Keratinocyte (primary cell): Measurements from ENCODE around the gene MEF2B. TPM values are rescaled to one million over a fixed set of nuclear protein-coding genes. Genes with fewer than 3 reads are reported as not detected.

Experiments
- DNase-seq: peaks from one replicate; pipeline ENCODE4 v3.0.0-alpha.2; 2011; ENCODE audit warnings: low read depth, missing footprints, low spot score
- FAIRE-seq: peaks from 2 replicates; lab custom pipeline; 2011; peaks lifted over from hg19 to GRCh38; lab: Jason Lieb, UNC
- H2AFZ ChIP-seq: 2 replicates; pipeline ENCODE4 v1.6.0; 2012; ENCODE audit warnings: low read length, control low read depth, inconsistent platforms; ENCODE audit not compliant: control insufficient read depth
- H3K27ac ChIP-seq: 2 replicates; pipeline ENCODE4 v1.5.1; 2011; ENCODE audit warnings: low read length; ENCODE audit not compliant: control insufficient read depth, insufficient read depth
- H3K27me3 ChIP-seq: 3 replicates; pipeline ENCODE4 v1.6.0; 2011; ENCODE audit warnings: low read length; ENCODE audit not compliant: control insufficient read depth, insufficient read depth; ENCODE audit errors: extremely low read depth
- H3K36me3 ChIP-seq, 2 experiments: 2 replicates in 1 of 2; 3 replicates in 1 of 2; pipeline ENCODE4 v1.5.1; 2011; ENCODE audit warnings: low read length in 2 of 2, mild to moderate bottlenecking in 1 of 2; ENCODE audit not compliant: control insufficient read depth in 2 of 2, insufficient read depth in 2 of 2; ENCODE audit errors: extremely low read depth in 1 of 2
- H3K4me1 ChIP-seq: 3 replicates; pipeline ENCODE4 v1.5.1; 2011; ENCODE audit warnings: low read length; ENCODE audit not compliant: control insufficient read depth, insufficient read depth; ENCODE audit errors: extremely low read depth
- H3K4me2 ChIP-seq: 3 replicates; pipeline ENCODE4 v1.6.0; 2011; ENCODE audit warnings: low read depth, low read length; ENCODE audit not compliant: control insufficient read depth, insufficient read depth; ENCODE audit errors: extremely low read depth
- H3K4me3 ChIP-seq, 3 experiments: fragments of 200-600 bp in 1 of 3; sonication (generic) in 1 of 3; 2 replicates in 2 of 3; 3 replicates in 1 of 3; pipeline ENCODE4 v1.5.1; 2011 to 2016; ENCODE audit warnings: low read length in 3 of 3, mild to moderate bottlenecking in 3 of 3, control low read depth in 2 of 3, inconsistent platforms in 1 of 3, low read depth in 1 of 3, mixed read lengths in 1 of 3, mixed run types in 1 of 3, moderate library complexity in 1 of 3; ENCODE audit not compliant: control insufficient read depth in 2 of 3, insufficient read depth in 2 of 3; ENCODE audit errors: extremely low read depth in 1 of 3
- H3K79me2 ChIP-seq: 2 replicates; pipeline ENCODE4 v1.6.0; 2012; ENCODE audit warnings: low read length; ENCODE audit not compliant: control insufficient read depth, insufficient read depth
- H3K9ac ChIP-seq: 3 replicates; pipeline ENCODE4 v1.6.0; 2011; ENCODE audit warnings: low read length; ENCODE audit not compliant: control insufficient read depth, insufficient read depth; ENCODE audit errors: extremely low read depth
- H3K9me1 ChIP-seq: 3 replicates; pipeline ENCODE4 v1.6.0; 2011; ENCODE audit warnings: low read length; ENCODE audit not compliant: control insufficient read depth, insufficient read depth; ENCODE audit errors: extremely low read depth
- H3K9me3 ChIP-seq: 2 replicates; pipeline ENCODE4 v1.5.1; 2012; ENCODE audit warnings: low read depth, low read length; ENCODE audit not compliant: control insufficient read depth
- H4K20me1 ChIP-seq: 3 replicates; pipeline ENCODE4 v1.6.0; 2011; ENCODE audit warnings: low read length; ENCODE audit not compliant: control insufficient read depth, insufficient read depth; ENCODE audit errors: extremely low read depth
- CTCF ChIP-seq, 3 experiments: IDR thresholded peaks in 1 of 3; conservative IDR thresholded peaks in 1 of 3; optimal IDR thresholded peaks in 1 of 3; 2 replicates in 2 of 3; 3 replicates in 1 of 3; pipeline versions ENCODE3 to v1.5.1; 2011; ENCODE audit warnings: low read length in 3 of 3, mild to moderate bottlenecking in 3 of 3, moderate library complexity in 2 of 3, control low read depth in 1 of 3, inconsistent platforms in 1 of 3; ENCODE audit not compliant: insufficient read depth in 2 of 3; ENCODE audit errors: extremely low read depth in 1 of 3
- EZH2 ChIP-seq: IDR thresholded peaks from one replicate; pipeline ENCODE4 v1.6.1; 2012; ENCODE audit warnings: inconsistent platforms, mild to moderate bottlenecking, low read length, moderate library complexity
- dilution Hi-C: fragments of 300-500 bp; cut with MboI; formaldehyde crosslinking; loops from one replicate; pipeline ENCODE4 v1.7.0; 2020; ENCODE audit warnings: low sequenced_read_pairs; ENCODE audit not compliant: extremely low pct_ligation_motif_present
- polyA plus RNA-seq, 5 experiments: library from polyadenylated mRNA; depleted of rRNA in 3 of 5; stranded (reverse) in 3 of 5; stranded (forward) in 1 of 5; unstranded in 1 of 5; fragments of >200 nt; gene quantifications; 1 replicate in 1 of 5; 2 replicates in 3 of 5; 3 replicates in 1 of 5; pipeline versions ENCODE4 v1.2.1 to v1.2.3, GENCODE V29; 2011 to 2012; ENCODE audit warnings: missing spikeins in 2 of 5, low read depth in 1 of 5, low replicate concordance in 1 of 5

MEF2B gene
- polyA plus RNA-seq, 1 donor (not counting 4 experiments of a cell fraction or from before 2014, with no cell fraction given): 0.05 TPM

DNA sequence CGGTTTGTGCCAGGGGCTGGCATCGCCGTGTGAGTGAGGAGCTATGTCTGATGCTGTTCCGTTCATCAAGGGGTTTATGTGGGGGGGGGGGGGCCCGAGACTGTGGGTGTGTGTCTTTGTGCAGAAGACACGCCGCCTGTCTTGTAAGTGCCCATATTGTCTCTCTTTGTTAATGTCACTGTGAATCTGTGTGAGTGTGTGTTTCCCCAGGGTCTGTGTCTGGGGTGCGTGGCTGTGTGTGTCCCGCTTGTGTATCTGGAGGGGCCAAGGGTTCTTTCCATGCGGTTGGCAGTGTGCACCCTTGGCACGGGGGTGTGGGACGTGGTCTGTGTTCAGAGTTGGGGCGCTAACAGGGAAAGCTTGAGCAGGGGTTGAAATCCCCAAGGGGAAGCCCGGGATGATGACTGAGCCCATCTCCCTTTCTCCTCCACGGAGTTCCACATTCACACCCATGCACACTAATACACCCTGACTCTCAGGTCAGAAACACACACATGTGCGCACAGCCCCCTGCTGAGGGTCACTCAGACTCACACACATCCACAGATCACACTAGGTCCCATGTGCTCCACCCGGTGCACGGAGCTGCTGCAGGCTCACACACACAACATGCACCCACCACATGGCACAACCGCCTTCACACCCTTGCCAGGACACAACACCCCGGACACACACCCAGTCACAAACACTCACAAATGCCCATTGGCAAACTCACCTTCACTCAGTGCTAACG is 43.5 kb upstream of the MEF2B start:
- Histone ChIP-seq H3K27ac (no peak overlapping the region), H3K27me3 (peaks cover 33% of the 10 kb centered on the region), H3K9ac (no peak overlapping the region), H3K4me1 (no peaks in the 10 kb centered on the region), H4K20me1 (no peaks in the 10 kb centered on the region), H3K36me3 (no peaks in the 10 kb centered on the region), H3K9me3 (no peaks in the 10 kb centered on the region), H3K79me2 (no peaks in the 10 kb centered on the region), H3K9me1 (no peaks in the 10 kb centered on the region), H3K4me2 (no peak overlapping the region), H2AFZ (no peak overlapping the region), H3K4me3 (no peak overlapping the region)
- no peak for TF ChIP-seq EZH2
- FAIRE-seq (no peak), DNase-seq (no peak)
- dilution Hi-C loops: no loop called here

GRCh38 chr19:19212916-19213315 is 42.9 kb upstream of the MEF2B start:
- no peak for FAIRE-seq
- no peak for TF ChIP-seq CTCF (optimal IDR thresholded peaks at IDR 0.05 in 1 of 3, IDR thresholded peaks at IDR 0.05 in 1 of 3, conservative IDR thresholded peaks at IDR 0.05 in 1 of 3; ENCODE audit: extremely low read depth in 1 of 3, insufficient read depth in 2 of 3, low read length in 3 of 3)
- TF ChIP-seq EZH2: no peak

More at GRCh38 chr19:19212916-19213315, 42.9 kb upstream of the MEF2B start:
- Histone ChIP-seq H3K9me1 (no peaks in the 10 kb centered on the region), H4K20me1 (no peaks in the 10 kb centered on the region), H3K9ac (no peak overlapping the region), H3K4me2 (no peak overlapping the region), H3K36me3 (no peaks in the 10 kb centered on the region), H2AFZ (no peak overlapping the region), H3K4me1 (no peaks in the 10 kb centered on the region), H3K79me2 (no peaks in the 10 kb centered on the region), H3K4me3 (no peak overlapping the region), H3K27me3 (peaks cover 33% of the 10 kb centered on the region), H3K27ac (no peak overlapping the region), H3K9me3 (no peaks in the 10 kb centered on the region)
- DNase-seq: no peak
- dilution Hi-C loops: no loop called here
